HG03175 (cell line): ENCODE data around the gene PHKA2.

Experiments
- ATAC-seq: cut with Tn5 transposase; IDR thresholded peaks from one replicate; pipeline ENCODE4 v1.9.1; 2021; ENCODE audit warnings: mild to moderate bottlenecking, moderate library complexity; ENCODE audit not compliant: unreplicated experiment

Gene PHKA2

GRCh38 chrX:18935893-18936292 is 48.0 kb downstream of the PHKA2 start:
- ATAC-seq, result no peak

GRCh38 chrX:18934708-18935107 is 49.2 kb downstream of the PHKA2 start:
- ATAC-seq, result no peak

DNA sequence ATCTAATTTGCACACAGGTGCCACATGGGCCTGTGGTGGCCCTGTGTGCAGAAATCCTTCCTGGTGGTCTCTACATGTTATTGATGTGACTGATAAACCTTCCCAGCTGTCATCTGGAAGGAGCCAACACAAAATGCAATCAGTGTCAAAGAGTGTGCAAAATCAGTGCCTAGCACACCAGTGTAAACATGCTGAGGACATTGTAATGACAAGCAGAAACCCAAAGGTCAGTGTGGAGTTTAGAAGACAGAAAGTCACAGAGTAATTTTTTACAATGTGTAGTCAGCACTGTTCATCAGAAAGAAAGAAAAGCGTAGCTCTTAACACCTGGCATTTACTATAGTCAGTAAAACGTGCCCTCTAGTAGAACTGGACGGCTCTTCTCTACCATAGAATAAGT is 50.3 kb downstream of the PHKA2 start:
- no peak for ATAC-seq

DNA sequence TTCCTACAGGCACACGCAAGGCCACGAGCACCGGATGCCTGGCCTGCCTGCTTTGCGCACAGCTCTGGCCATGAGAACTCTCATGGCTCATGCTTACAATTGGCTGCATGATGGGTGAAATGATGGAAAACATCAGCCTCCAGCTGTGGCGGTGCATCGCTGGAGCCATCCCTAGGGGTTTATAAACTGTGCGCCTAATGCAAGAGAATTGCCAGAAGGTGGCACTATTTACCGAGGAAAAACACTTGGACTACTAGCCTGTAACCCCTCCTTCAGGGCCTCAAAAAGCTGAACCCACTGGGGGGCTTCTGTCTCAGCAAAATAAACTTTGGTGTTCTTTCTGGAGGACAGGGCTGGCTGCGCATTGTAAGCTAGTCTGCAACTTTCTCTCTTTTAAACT is 51.9 kb downstream of the PHKA2 start:
- ATAC-seq, result no peak

DNA sequence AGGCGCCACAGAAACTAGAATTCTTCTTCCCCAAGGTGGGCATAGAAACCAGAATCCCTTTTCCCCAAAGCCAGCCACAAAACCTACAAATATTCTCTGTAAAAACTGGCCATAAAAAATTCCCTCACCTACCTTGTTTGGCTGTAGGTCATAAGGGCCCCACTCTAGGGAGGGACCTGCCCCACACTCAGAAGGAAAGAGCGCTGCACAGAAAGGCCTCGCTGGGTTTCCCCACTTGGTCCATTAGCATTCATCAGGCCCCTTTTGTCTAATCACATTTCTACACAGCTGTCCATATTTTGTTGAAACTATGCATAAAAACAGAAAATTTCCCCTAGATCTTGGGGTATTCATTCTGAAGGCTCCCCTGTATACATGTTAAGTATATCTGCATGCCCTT is 54.1 kb downstream of the PHKA2 start:
- ATAC-seq, result no peak

DNA sequence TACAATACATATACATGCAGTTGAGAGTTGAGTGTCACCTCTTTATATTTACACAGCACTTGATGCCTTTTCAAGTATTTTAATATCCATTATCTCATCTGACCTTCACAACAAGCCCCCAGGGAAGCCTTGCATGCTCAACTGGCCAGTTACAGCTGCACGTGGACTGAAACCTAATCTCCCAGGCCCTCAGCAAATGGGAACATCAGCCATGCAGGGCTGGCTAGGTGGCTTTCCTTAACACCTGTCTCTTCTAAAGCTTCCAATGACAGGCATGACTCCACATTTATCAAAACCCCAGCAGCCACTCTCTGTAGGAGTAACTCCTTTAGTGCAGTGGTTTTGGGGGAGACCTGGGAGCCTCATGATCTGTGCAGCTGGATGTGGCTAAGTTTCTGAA is 56.4 kb downstream of the PHKA2 start:
- ATAC-seq, result no peak

DNA sequence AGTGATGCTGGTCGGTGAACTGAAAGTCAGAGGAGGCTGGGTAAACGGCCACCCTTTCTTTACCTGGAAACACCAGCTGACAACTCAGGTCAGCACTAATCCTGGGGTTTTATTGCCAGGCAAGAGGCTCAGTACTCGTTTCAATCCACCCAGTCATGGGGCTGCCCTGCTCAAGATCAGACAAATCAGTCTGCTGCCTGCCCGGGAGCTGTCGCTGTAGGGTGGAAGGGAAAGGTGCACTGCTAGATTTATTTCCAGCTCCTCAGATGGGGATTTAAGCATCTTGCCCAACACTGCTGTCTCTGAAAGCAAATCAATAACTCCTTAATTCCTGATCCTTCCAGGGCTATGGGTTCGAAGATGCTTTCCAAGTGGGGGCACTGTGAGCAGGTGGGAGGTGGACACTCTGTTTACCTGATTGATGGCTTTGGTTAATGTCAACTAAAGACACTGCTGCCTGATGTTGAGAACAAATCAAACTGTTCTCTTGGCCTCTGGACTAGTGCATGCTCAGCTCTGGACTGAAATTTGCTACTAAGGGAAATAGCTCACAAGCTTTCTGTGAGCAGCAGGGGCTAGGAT is 59.3 kb downstream of the PHKA2 start:
- ATAC-seq, result no peak

DNA sequence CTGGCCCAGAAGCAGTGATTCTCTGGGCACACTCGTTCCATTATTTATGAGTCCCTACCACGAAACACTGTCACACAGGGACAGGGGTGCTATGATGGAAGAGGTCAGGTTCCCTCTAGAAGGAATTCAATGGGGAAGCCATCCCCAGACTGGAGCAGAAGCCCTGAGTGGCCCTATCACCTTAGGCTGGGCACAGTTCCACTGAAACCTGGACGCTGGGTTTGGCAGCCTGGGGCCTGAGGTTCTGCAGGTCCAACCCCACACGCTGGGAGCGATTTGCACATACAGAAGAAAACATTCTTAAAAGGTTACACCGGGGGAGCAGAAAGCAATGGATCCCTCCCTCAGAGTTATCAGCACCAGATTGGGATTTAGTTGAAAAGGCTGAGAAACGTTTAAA is 63.3 kb downstream of the PHKA2 start:
- no peak for ATAC-seq

- ATAC-seq, result no peak
These were observed 63.8 kb downstream of the PHKA2 start for GRCh38 chrX:18920079-18920478.

DNA sequence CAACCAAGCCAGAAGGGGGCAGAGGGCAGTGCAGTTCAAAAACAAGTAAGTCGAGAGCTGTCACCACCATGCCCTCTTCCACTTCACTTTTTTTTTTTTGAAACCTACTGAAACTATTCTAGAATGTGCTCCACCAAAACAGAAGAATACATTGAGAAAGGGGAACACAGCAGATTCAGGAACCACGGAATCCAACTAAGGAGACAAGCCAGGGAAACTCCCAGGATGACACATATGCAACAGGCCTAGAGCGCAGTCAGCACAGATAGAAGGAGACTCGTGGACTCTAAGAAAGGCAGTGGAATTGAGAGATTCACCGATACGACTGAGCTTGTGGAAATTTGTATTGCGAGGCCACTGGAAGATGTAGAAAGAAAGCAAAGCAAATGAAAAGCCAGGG is 66.1 kb downstream of the PHKA2 start:
- no peak for ATAC-seq

DNA sequence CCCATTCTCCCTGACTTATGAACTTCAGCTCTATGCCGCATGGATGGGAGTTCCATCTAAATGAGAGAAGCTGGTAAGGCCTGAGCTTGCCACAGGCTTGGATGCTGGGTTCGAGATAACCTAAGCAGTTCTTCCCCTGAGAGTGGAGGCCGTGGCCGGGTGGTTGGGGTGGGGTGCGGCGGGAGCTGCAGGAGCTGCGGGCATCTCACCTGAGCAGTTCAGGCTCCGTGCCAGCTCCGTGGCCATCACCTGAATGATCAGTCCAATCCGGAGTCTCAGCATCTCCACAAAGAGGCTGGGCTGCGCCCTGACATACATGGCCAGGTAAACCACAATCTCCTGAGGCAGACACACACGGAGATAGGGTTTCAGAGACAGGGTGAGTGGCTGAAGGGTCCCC is 77.6 kb downstream of the PHKA2 start:
- no peak for ATAC-seq

- no peak for ATAC-seq
These were observed 83.4 kb downstream of the PHKA2 start for GRCh38 chrX:18900401-18900976.

DNA sequence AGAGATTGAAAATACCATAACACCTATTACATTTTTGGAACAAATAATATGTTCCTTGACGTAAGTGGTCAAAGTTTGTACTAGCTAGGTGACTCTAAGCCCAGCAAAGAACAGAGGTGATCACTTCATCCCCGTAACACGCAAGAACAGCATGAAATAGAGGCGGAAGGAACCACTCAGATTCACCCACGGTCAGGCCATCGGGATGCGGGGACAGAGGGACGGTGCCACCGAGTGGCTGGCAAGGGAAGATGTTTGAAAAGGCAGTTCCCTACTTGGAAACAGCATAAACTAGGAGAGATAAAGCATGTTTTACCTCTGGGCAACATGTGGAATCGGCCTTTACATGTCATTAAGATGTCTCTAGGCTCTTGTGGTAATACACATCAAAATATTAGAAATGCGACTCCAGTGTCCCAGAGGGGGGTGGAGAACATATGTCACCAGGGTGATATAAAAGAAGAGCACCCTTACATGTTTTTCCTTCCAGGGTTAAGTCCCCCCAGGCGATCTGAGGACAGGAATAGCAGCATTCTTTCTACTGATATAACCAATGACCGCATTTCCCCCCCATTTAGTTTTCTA is 84.0 kb downstream of the PHKA2 start:
- ATAC-seq, result no peak

GRCh38 chrX:18898492-18898891 is 85.4 kb downstream of the PHKA2 start:
- no peak for ATAC-seq

DNA sequence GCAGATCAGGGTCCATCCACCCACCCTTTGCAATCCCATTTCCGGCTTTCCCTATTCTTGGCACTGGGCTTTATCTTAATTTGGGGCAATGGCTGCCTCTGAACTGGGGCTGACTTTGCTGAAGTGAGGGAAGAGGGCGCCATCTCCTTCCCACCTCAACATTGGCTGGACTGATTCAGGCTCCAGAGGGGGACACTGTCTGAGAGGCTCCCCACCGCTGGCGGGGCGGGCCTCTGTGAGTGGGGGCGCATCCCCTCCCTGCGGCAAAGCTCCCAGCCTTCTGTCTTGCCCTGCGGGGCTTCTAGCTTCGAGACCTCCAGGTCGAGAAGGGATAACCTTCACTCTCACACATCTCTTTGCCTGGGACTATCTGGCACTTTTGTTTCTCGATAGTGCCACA is 85.8 kb downstream of the PHKA2 start:
- no peak for ATAC-seq

- no peak for ATAC-seq
These were observed 86.3 kb downstream of the PHKA2 start for GRCh38 chrX:18897611-18898010.

DNA sequence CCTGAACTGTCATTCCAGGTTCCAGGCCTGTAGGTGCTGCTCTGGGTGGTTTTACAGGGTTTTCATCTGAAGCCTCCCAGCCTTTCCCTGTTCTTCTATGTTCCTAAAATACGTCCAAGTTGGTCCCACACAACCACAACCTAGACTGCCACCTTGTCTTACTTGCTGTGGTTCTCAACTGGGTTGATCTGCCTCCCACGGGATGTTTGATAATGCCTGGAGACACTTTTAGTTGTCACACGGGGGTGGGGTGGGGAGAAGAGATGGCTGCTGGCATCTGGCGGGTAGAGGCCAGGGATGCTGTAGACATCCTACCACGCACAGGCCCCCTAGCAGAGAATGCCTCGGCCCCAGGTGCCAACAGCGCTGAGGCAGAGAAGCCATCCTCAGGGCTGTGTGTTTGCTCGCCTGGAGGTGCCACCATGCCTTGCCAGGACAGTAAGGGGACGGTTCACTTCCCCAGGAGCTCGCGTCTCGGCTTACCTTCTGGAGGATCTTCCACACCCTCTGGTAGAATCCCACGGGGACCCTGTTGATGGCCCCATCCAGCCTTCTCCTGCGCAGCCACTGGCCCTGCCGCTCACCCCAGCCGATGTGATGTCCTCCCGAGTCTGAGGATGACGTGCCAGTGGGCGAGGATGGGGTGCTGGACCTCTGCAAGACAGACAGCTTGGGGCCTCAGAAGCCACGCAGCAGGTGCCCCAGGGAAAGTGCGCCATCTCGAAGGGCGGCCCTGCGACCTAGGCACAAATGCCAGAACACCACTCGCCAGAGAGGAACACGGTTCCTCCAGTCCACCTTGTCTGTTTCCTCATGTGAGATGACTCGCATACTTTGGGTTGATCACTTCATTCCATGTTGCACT is 87.0 kb downstream of the PHKA2 start:
- ATAC-seq, result no peak

DNA sequence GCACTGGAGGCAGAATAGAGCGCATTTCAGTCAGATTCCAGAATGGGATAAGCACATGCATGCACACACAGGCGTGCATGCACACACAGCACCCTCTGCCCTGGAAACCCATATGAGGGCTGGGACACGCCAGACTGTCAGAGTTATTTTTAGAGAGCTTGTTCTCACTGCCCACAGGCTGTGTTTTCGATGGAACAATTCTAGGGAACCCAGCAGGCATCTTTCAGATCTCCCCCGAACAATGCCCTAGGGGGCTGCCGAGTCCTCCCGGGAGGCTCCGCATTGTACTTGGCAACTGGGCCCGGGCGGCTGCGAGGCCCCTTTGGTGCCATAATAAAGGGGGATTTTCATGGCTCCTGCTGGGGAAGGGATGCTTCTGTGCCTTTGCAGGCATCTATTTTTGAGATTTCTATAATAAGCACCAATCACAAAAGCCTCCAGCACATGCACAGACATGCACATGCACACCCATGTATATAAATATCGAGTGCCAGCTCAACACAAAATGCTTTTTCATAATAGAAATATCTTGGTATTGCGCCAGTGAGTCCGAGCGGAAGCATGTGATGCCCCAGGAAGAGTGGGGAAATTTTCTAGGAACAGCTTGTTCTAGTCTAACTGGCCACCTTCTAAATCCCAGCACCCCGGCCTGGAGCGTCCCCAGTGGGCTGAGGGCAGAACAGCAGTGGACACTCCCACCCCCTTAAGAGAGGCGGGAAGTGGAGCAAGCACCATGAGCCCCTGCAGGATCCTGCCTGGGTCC is 88.5 kb downstream of the PHKA2 start:
- ATAC-seq, result no peak

DNA sequence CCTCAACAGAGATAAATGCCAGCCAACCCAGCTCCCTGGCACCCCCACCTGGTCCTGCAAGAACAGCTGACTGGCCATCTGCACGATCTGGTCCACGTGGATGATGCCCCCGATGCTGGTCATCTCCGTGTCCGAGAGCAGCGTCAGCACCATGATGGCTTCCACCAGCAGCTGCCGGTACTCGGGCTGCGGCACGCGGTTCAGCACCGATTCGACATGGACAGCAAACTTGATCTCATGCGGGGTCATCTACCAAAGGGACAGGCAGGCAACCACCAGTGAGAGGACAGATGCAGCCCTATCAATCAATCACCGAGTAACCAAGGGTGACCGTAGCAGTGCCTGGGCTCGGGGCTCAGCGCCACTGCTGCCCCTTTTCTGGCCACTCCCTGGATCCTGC is 89.8 kb downstream of the PHKA2 start:
- ATAC-seq, result no peak

DNA sequence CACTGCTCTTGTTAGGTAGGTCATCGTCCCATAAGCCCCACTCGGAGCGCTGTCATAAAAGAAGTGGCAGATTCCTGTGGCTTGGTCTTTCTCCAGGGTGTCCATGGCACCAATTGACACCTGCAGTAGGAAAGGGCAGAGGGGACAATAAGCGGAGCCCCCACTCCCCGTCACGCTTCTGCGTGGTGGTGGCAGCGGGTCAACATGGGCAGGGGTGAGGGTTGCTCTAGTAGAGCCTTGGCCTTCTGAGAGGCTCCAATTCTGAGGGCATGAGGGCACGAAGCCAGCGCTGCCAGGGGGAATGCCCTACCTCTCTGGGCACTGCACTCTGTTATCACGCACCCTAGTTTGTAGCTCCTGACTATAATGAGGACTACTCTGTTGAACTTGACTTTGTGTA is 90.4 kb downstream of the PHKA2 start:
- no peak for ATAC-seq

- no peak for ATAC-seq
These were observed 91.0 kb downstream of the PHKA2 start for GRCh38 chrX:18892899-18893298.
